ENCODE measurements around the gene C6orf132.

C6orf132 gene

GRCh38 chr6:42100029-42100901, 42.2 kb downstream of the C6orf132 start:
- H3K36me3 Mint-ChIP-seq (ENCODE audit: low read depth), result no peaks in the 10 kb centered on the region
- peaks cover 13% of the 10 kb centered on the region for H3K27me3 Mint-ChIP-seq (ENCODE audit: low read depth)
- TF ChIP-seq, protein P1, sequence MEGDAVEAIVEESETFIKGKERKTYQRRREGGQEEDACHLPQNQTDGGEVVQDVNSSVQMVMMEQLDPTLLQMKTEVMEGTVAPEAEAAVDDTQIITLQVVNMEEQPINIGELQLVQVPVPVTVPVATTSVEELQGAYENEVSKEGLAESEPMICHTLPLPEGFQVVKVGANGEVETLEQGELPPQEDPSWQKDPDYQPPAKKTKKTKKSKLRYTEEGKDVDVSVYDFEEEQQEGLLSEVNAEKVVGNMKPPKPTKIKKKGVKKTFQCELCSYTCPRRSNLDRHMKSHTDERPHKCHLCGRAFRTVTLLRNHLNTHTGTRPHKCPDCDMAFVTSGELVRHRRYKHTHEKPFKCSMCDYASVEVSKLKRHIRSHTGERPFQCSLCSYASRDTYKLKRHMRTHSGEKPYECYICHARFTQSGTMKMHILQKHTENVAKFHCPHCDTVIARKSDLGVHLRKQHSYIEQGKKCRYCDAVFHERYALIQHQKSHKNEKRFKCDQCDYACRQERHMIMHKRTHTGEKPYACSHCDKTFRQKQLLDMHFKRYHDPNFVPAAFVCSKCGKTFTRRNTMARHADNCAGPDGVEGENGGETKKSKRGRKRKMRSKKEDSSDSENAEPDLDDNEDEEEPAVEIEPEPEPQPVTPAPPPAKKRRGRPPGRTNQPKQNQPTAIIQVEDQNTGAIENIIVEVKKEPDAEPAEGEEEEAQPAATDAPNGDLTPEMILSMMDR (IDR thresholded peaks at IDR 0.05; ENCODE audit: unreplicated experiment in 3 of 3), result no peak
- H3K27ac Mint-ChIP-seq, result peak overlapping the region; percentile 20 to 44 (median 40)
- H3K4me3 Mint-ChIP-seq, result no peak overlapping the region
- peaks cover 12% of the 10 kb centered on the region for H3K4me1 Mint-ChIP-seq
- H3K9me3 Mint-ChIP-seq, result no peaks in the 10 kb centered on the region

DNA sequence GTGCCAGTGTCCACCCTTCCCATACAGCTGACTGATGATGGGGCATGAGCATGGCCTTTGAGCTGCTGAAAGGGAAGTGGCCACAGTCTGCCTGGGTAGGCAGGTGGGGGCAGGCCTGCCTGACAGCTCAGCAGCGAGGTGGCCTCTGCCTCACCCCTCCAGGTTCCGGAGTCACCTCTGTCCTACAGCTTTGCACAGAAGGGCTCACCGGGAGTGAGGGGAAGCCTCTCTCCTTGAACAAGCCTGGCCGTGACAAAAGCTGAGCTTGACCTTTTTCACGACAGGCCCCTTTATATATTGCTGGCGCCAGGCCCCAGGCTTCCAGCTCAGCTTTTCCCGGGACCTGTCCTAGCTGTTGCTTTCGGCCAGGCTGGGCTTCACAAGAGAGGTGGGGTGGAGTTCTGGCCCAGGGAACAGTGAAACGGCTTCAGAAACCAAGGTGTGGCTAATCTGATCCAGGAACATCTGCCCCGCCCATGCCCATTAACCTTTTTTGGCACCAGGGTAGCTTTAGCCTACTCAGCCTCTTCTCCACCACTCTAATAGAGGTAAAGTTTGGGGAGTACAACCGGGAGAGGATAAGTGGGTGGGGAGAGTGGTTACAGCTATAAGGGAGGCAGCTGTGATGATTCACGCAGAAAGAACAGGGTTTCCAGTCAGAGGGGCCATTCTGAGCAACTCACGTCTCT, 42.9 kb downstream of the C6orf132 start:
- H3K36me3 Mint-ChIP-seq (ENCODE audit: low read depth), result no peaks in the 10 kb centered on the region
- H3K27me3 Mint-ChIP-seq (ENCODE audit: low read depth), result peaks cover 13% of the 10 kb centered on the region
- TF ChIP-seq, protein P1 (IDR thresholded peaks at IDR 0.05; ENCODE audit: unreplicated experiment in 3 of 3), result no peak
- peaks cover 12% of the 10 kb centered on the region for H3K4me1 Mint-ChIP-seq
- peak overlapping the region; percentile 20 to 44 (median 40) for H3K27ac Mint-ChIP-seq
- H3K4me3 Mint-ChIP-seq, result no peak overlapping the region
- no peaks in the 10 kb centered on the region for H3K9me3 Mint-ChIP-seq

DNA sequence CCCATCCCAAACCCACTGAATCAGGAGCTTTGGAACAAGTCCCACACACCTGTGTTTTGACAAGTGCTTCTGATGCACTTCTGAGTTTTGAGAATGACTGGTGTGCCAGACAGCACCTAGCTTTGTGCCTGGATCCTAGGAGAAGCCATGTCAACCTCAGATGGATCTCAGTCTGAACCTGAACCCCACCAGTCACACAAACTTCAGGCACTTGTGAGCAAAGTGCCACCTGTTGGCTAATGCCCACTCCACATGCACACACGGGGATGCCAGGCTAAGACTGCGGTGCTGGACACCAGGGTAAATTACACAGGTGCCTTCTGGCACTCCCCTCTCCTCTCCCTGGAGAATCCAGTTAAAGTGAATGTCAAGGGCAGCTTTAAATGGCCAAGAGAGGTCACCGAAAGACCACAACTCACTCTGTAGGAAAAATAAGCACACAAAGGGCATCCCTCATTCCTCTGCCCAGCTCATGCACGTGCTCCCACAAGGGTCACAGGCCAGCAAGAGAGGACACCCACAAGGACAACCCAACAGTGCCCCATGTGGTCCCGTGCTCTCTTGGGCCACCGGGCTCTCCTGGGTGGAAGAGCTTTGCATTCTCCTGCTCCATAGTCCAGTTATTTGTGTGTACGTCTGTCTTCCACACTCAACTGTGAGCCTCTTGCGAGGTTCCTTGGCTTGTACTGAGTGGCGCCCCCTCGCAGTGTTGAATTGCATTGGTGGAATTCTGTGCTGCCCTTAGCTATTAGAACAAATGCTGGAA, 46.5 kb downstream of the C6orf132 start:
- no peak overlapping the region for H3K4me3 Mint-ChIP-seq
- H3K27me3 Mint-ChIP-seq (ENCODE audit: low read depth), result peaks cover 19% of the 10 kb centered on the region
- H3K4me1 Mint-ChIP-seq, result peaks cover 12% of the 10 kb centered on the region
- H3K27ac Mint-ChIP-seq, result no peak overlapping the region
- H3K9me3 Mint-ChIP-seq, result no peaks in the 10 kb centered on the region
- no peaks in the 10 kb centered on the region for H3K36me3 Mint-ChIP-seq (ENCODE audit: low read depth)
- TF ChIP-seq, protein P1 (IDR thresholded peaks at IDR 0.05; ENCODE audit: unreplicated experiment in 3 of 3), result peak in 1 of 3 experiments; percentile 10

DNA sequence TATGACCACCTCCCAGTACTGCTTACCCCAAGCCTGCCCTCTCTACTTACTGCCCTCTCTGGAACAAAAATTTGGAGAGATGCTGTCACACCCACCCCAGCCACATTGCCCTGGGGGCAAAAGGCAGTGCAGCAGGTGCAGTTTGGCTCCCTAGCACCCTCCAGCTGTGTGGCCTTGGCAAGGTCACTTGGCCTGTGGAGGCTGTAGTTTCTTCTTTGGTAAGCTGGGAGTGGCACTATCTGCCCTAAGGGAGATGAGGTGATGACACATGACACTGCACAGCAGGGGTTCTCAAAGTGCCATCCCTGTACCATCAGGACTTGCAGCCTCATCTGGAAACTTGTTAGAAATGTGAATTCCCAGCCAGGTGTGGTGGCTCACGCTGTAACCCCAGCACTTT, 47.3 kb downstream of the C6orf132 start:
- H3K27me3 Mint-ChIP-seq (ENCODE audit: low read depth), result peaks cover 19% of the 10 kb centered on the region
- H3K4me1 Mint-ChIP-seq, result peaks cover 9% of the 10 kb centered on the region
- no peaks in the 10 kb centered on the region for H3K36me3 Mint-ChIP-seq (ENCODE audit: low read depth)
- H3K27ac Mint-ChIP-seq, result no peak overlapping the region
- H3K9me3 Mint-ChIP-seq, result no peaks in the 10 kb centered on the region
- H3K4me3 Mint-ChIP-seq, result no peak overlapping the region
- TF ChIP-seq, protein P1 (IDR thresholded peaks at IDR 0.05; ENCODE audit: unreplicated experiment in 3 of 3), result no peak

DNA sequence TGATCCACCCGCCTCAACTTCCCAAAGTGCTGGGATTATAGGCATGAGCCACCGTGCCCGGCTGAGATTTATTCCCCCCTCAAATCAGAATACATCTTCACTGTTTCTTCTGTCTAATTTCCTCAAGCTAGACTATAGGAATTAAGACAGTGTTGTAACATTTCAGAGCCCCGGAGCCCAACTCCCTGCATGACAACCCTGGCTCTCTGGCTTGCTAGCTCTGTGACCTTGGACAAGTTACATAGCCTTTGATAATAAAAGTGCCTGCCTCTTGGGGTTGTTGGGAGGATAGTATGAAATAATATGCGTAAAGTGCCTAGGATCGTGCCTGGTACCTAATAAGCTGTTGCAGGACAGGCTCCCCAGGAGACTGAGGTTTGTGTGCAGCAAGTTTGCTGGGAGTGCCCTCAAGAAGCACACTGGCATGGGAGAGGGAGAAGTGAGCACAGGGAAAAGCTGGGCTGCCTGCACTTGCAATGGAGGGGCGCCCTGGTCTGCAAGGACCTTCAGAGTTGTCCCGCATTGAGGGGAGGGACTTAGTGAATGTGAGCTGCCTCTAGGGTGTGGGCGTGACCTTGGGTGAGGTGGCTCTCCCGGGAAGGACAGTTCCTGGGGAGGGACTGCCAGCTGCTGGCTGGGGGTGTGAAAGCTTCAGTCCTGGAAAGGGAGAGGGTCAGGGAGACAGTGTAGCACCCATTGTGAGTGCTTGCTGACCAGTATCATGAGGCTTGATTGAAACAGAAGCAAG, 48.7 kb downstream of the C6orf132 start:
- H3K4me1 Mint-ChIP-seq, result peaks cover 1% of the 10 kb centered on the region
- H3K9me3 Mint-ChIP-seq, result no peaks in the 10 kb centered on the region
- peaks cover 19% of the 10 kb centered on the region for H3K27me3 Mint-ChIP-seq (ENCODE audit: low read depth)
- TF ChIP-seq, protein P1 (IDR thresholded peaks at IDR 0.05; ENCODE audit: unreplicated experiment in 3 of 3), result no peak
- H3K36me3 Mint-ChIP-seq (ENCODE audit: low read depth), result no peaks in the 10 kb centered on the region
- no peak overlapping the region for H3K27ac Mint-ChIP-seq
- H3K4me3 Mint-ChIP-seq, result no peak overlapping the region
